ENCODE measurements around the gene MMRN2.
"Not testable (repeated sequence)": the region's sequence is repeated elsewhere in the genome, so short reads cannot be mapped to it uniquely, and the experiment has no call there.

The MMRN2 gene

DNA sequence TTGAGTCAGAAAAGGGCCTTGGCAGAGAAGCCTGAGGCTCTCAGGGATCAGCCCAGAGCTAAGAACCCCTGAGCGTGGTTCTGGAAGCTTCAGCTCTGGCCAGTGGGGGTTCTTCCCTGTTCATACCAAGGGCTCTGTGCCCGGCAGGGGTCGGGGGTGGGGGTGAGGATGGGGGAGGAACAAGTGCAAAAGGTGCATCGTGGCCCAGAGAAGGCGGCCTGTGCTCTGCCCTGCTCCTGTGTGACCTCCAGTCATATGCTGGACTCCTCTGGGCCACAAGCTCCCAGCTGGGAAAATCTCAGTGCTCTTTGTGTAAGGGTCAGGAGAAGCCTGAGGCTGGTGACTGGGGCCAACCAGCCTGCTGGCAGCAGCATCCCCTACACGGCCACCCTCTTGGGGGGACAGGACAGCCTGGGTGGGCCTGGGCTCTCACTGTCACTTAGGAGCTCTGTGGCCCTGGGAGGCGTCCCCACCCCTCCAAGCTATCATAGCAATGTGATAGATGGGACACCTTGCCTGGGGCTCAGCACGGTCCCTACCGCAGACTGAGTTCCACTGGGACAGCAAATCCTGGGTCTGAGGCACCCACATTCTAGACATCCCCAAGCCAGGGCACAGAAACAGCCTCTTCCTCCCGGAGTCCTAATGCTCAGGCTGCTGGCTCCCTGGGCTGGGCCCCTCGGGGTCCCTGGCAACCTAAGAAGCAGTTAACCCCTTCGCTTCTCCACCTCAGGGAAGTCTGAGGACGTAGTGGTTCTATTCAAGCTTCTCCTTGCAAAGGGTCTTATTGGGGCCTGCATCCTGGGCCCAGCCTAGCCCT, 2.5 kb downstream of the MMRN2 start:
- DNase-seq = no peak

DNA sequence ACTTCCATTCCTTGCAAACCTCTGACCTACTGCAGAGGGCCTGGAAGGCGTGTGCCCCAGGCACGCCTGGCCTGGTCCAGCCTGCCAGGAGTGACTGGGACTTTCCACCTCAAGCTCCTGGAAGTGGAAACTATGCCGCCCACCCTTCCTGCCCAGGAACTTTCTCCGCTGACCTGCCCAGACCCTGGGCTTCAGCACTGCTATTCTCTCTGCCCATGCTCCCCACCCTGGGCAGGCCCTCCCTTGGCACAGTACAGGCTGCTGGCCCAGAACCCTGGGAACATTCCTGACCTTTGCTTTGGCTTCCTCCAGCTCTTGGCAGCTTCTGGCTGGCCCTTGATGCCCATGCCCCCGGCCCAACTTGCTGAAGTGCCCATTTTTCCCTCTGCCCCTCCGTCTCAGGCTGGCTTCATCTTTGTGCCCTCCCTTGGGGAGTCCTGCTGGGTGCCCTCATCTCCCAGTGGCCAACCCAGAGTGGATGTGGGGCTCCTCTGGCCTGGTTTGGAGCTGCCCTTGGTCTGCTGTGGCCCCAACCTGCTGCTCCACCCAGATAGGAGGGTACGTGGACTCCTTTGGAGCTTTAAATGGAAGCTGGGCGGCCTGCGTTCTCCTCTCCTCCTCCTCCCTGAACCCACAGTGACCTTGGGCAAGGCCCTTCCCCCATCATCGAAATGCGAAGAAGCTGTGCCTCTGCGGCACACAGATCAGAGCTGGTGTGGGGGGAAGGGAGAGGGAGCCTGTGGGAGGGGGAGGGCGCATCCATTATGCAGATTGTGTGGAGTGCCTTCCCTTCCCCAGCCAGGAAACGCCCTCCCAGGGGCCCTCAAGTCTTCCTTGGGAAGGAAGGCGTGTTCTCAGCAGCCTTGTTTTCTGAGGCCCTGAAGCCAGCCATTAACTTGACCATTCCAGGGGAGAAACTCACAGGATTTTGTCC, 3.4 kb downstream of the MMRN2 start:
- DNase-seq = no peak

GRCh38 chr10:86952697-86953096, 4.7 kb downstream of the MMRN2 start:
- not testable (repeated sequence) for DNase-seq

DNA sequence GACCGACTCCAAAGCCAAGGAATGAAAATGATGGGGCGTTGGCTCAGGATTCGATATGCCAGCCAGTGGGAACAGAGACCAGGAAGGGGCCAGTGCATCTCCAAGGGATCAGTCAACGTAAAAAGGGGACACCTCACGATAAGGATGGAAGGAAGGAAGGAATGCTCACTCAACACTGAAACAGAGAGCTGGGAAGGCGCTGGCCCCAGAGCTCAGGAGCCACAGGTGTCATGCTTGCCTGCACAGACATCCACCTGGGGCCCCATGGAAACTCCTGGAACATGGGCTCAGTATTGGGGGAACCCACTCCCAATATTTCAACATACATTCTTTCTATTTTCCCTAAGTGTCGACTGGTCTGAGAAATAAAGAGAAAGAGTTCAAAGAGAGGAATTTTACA, 5.3 kb downstream of the MMRN2 start:
- no peak for DNase-seq

DNA sequence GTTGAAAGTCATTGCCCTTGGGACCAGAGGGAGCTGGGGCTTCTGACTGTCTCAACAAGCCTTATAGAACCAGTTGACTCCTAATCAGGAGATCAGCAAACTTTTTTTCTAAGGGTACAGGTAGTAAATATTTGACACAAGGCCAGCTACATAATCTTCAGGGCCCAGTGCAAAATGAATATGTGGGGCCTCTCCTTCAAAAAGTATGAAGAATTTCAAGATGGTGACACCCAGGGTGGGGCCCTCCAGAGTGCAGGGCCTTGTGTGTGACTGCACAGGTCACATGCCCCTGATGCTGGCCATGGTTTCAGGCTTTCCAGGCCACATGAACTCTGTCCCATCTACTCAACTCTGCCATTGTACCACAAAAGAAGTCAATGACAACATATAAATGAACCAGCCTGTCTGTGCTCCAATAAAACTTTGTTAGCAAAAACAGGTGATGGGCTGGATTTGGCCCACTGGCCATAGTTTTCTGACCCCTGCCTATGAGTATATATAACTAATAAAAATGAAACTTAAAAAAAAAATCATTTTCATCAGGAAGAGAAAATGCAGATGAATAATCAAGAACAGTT, 6.1 kb downstream of the MMRN2 start:
- no peak for DNase-seq

DNA sequence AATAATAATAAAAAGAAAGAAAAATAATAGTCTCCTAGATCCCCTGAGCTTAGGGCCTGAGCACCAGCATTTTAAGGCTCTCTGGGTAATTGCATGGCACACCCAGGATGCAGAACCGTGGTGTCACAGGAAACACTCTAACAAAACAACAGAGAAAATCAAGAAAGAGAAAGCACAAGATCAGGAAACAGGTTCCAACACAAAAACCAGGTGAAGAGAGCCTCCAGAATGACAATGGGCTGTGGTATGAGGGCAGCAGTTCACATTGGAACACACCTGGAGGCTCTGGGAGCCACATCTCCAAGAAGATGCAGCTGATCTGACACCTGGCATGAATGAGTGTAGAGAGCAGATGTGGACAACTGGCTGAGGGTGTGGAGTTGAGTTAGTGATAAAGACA, 7.1 kb downstream of the MMRN2 start:
- DNase-seq = peak; percentile 33

DNA sequence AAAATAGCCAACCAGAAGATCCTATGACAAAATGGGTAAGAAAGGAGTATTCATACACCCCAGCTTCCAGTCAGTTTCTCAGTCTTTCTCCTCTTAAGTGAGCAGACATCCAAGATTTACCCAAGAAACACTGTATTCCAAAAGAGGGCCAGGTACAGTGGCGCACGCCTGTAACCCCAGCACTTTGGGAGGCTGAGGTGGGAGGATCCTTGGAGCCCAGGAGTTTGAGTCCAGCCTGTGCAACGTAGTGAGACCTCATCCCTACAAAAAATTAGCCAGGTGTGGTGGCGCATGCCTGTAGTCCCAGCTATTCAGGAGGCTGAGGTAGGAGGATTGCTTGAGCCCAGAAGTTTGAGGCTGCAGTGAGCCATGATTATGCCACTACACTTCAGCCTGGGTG, 9.6 kb downstream of the MMRN2 start:
- DNase-seq = not testable (repeated sequence)

GRCh38 chr10:86946213-86947155, 10.9 kb downstream of the MMRN2 start:
- DNase-seq = no peak

DNA sequence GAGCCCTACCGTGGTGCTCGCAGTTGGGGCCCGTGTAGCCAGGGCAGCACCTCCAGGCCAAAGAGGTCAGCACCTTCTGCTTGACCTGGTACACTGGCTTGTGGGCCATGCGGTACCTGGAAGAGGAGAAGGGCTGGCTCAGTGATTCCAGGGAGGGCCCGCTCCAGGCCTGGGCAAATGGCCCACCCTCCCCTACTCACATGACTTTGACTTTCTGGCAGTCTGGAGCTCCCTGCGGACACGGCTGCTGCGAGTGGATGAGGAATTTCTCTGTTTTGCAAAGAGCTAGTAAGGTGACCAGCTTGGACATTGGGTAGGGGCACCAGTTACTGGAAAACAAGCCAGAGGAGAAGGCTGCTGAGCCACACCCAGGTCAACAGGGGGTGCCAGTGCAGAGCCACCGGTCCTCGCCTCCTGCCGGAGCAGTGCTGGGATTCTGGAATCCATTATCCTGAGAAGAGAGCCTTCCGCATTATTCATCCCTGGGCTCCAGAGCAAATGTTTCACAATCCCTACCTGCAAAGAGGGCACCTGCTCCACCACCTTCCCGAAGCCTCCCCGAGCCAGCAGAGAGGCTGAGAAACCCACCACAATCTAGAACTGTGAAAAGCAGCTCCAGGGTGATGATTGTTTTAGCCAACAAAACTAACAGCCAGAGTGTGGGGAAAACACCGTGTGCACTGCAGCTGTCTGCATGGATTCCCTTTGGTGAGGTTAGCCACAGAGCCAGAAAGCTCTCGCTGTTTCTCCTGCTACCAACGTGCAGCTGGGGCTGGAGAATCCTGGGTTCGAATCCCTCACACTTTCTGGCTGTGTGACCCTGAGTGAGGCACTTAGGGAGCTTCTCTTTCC, 11.8 kb downstream of the MMRN2 start:
- DNase-seq = no peak

DNA sequence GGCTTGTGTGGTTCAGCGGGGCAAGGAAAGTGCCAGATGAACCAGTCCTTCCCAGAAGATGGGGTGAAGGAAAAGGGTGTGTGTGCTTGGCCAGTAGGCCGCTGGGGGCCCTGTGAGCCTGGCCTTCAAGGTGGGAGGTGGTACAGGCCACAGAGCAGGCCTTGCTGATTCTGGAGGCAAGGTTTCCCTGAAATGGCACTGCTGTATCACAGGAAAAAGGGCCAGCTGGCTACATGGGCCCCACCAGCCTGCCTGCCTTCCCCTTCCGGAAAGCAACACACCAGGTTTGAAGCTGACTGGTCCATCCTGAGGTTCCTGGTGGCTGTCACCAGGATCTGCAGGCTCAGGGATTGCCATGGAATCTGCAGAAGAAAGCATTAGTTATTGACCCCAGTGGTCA, 12.5 kb downstream of the MMRN2 start:
- DNase-seq = no peak

DNA sequence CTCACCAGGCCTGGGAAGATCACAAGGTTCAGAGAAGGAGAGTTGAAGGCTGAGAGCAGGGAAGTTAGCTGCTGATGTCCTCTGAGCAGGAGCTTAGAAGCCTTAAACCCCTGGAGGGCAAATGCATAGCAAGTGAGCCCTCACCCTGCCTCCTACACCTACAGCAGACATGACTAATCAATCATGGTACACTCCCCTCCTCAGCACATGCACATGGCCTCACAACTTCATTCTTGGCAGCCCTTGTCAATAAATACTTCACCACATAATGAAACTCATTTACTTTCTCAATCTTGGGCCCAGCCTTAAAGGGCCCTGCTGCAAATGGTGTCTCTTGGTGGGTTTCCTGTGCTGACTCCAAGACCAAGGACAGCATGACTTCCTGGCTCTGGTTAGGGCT, 12.9 kb downstream of the MMRN2 start:
- no peak for DNase-seq

DNA sequence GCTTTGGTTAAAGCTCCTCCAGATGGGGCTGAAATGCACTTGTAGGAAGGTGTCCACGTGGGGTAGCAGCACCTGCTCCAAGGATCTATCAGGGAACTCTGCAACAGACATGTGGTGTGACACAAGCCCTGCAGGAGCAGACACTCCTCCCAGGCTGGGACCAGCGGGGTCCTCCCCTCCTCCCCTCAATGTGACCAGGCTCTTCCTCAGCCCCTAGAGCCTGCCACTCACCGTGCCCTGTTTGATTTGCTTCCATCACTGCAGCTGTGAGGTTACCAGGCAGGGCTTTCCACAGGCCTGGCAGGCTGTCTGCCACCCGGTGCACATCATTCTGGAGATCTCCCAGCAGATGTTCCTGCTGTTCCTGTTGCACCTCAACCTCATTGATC, 13.4 kb downstream of the MMRN2 start:
- DNase-seq = no peak

DNA sequence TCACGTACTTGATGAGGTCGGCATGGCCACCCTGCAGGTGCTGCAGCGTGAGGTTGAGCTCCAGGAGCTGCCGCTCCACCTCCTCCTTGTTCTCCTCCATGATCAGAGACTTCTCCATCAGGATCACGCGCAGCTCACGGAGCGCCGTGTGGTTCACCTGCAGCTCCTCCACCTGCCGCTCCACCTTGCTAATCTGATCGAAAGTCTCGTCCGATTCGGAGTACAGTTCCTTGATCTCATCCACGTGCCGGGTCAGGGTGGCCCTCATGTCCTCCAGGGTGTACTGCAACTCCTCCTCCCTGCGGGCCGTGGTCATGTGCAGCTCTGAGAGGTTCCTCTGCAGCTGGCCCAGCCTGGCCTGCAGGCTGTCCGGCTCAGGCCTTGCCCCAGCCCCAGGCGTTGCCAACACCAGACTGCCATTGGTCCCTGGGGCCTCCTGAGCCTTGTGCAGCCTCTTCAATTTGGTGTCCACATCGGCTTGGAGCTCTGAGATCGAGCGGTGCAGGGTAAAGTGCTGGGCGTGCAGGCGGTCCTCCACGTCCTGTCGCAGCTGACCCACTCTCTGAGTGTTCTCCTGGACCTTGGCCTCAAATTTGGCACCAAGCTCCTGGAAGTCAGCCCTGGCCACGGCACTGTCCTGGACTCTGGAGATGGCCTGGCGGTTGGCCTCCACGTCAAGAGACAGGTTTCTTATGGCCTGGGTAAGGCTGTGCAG, 13.9 kb downstream of the MMRN2 start:
- DNase-seq = no peak

DNA sequence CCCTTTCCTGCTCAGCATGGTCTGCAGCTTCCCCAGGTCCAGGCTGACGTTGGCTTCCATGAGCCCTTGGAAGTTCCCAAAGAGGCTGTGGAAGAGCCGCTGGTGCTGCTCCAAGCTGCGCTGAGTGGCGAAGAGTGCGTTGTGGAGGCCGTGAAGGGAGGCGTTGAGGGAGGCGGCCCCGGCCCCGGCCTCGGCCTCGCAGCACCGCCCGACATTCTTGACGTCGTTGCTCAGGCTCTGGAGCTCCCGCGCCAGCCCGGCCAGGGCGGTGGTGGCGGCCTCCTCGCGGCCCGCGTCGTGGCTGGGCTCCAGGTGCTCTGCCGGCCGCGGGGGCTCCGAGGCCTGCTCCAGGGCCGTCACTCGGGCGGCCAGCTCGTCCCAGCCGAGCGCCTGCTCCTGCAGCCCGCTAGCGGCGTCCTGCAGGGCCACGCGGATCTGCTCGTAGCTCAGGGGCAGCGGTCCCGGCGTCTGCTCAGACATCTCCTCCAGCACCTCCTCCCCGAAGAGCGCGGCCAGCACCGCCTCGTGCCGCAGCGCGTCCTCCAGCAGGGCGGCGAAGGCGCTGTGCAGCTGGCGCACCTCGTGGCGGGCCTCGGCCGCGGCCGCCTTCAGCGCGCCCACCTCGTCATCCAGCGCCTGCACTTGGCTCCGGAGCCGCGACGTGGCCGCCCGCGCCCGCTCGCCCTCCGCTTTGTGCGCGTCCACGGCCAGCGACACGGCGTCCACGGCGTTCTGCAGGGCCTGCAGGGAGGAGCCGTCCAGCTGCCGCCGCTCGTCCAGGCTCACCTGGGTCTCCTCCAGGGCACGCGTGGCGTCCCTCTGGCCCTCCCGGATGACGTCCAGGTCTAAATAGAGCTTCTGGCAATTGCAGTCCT, 14.7 kb downstream of the MMRN2 start:
- no peak for DNase-seq

- DNase-seq = no peak
Observed at GRCh38 chr10:86941991-86942421, 15.4 kb downstream of the MMRN2 start.

DNA sequence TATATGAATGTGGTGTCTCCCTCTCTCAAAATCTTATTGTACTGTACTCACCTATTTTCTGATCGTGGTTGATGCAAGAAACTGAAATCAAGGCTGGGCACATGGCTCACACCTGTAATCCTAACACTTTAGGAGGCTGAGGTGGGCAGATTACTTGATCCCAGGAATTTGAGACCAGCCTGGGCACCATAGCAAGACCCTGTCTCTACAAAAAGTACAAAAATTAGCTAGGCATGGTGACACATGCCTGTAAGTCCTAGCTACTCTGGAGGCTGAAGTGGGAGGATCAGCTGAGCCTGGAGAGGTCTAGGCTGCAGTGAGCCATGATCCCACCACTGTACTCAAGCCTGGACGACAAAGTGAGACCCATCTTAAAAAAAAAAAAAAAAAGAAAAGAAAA, 16.0 kb downstream of the MMRN2 start:
- DNase-seq = no peak

GRCh38 chr10:86940677-86941076, 16.7 kb downstream of the MMRN2 start:
- no peak for DNase-seq

- not testable (repeated sequence) for DNase-seq
Observed at GRCh38 chr10:86940076-86940475, 17.3 kb downstream of the MMRN2 start.

DNA sequence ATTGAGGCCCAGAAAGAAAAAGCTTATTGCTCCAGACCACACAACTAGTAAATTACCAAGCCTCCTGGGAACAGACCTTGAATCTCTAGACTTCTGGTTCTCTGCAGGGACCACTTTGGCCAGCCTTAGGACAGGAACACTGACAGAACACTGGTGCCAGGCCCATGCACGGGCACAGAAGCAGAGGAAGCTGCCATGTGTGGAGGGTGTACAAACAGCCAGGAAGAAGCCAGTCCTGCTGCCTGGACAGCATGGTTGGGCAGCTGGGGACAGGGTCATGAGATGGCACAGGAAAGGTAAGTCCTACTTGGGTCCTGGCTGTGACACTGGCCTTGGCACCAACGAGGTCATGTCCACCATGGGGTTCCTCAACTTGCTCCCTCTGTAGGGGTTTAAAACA, 19.2 kb downstream of the MMRN2 start:
- DNase-seq = no peak
